Measurements from ENCODE around the gene DSCAML1.

DSCAML1 gene

GRCh38 chr11:117395476-117395875 lies 401.5 kb downstream of the DSCAML1 start:
- TF ChIP-seq CTCF (IDR thresholded peaks at IDR 0.05; ENCODE audit: insufficient read depth, low read depth, low read length, missing control alignments), result no peak
- H3K4me3 ChIP-seq (ENCODE audit: low read depth, low read length), result no peak overlapping the region
- DNase-seq (ENCODE audit: low read depth), result no peak

- no peak for TF ChIP-seq CTCF (IDR thresholded peaks at IDR 0.05; ENCODE audit: insufficient read depth, low read depth, low read length, missing control alignments)
- no peak for DNase-seq (ENCODE audit: low read depth)
- no peak overlapping the region for H3K4me3 ChIP-seq (ENCODE audit: low read depth, low read length)
Observed at GRCh38 chr11:117394221-117394925, 402.6 kb downstream of the DSCAML1 start.

- no peak for DNase-seq (ENCODE audit: low read depth)
- TF ChIP-seq CTCF (IDR thresholded peaks at IDR 0.05; ENCODE audit: insufficient read depth, low read depth, low read length, missing control alignments), result no peak
Observed at GRCh38 chr11:117392979-117393378, 404.0 kb downstream of the DSCAML1 start.

GRCh38 chr11:117392001-117392690 lies 404.9 kb downstream of the DSCAML1 start:
- no peak for TF ChIP-seq CTCF (IDR thresholded peaks at IDR 0.05; ENCODE audit: insufficient read depth, low read depth, low read length, missing control alignments)
- no peak for DNase-seq (ENCODE audit: low read depth)
- H3K4me3 ChIP-seq (ENCODE audit: low read depth, low read length), result no peak overlapping the region

More at GRCh38 chr11:117392979-117393378, 404.0 kb downstream of the DSCAML1 start:
- H3K4me3 ChIP-seq (ENCODE audit: low read depth, low read length), result no peak overlapping the region

GRCh38 chr11:117391181-117391580 lies 405.8 kb downstream of the DSCAML1 start:
- TF ChIP-seq CTCF (IDR thresholded peaks at IDR 0.05; ENCODE audit: insufficient read depth, low read depth, low read length, missing control alignments), result no peak
- no peak overlapping the region for H3K4me3 ChIP-seq (ENCODE audit: low read depth, low read length)
- no peak for DNase-seq (ENCODE audit: low read depth)

- DNase-seq (ENCODE audit: low read depth), result no peak
- no peak for TF ChIP-seq CTCF (IDR thresholded peaks at IDR 0.05; ENCODE audit: insufficient read depth, low read depth, low read length, missing control alignments)
- H3K4me3 ChIP-seq (ENCODE audit: low read depth, low read length), result no peak overlapping the region
Observed at GRCh38 chr11:117390743-117391142, 406.3 kb downstream of the DSCAML1 start.

Measured in GM12865 (cell line).